Stimulated activated CD8-positive, alpha-beta memory T cell treated with anti-CD3 and anti-CD28 coated beads, Interleukin-4, amount 100 ng/mL, for 1 hour (primary cell): ENCODE measurements around the gene FGF18.
A peak's percentile ranks its signal among the peaks of the same experiment; 100 is the strongest.
"Not testable (repeated sequence)": the region's sequence is repeated elsewhere in the genome, so short reads cannot be mapped to it uniquely, and the experiment has no call there.

Experiments
- DNase-seq, 2 donors: peaks; one replicate each; pipeline ENCODE4 v3.0.0-alpha.2; 2020; ENCODE audit warnings: low read depth in 2 of 2, low spot score in 1 of 2

The FGF18 gene, protein sequence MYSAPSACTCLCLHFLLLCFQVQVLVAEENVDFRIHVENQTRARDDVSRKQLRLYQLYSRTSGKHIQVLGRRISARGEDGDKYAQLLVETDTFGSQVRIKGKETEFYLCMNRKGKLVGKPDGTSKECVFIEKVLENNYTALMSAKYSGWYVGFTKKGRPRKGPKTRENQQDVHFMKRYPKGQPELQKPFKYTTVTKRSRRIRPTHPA

DNA sequence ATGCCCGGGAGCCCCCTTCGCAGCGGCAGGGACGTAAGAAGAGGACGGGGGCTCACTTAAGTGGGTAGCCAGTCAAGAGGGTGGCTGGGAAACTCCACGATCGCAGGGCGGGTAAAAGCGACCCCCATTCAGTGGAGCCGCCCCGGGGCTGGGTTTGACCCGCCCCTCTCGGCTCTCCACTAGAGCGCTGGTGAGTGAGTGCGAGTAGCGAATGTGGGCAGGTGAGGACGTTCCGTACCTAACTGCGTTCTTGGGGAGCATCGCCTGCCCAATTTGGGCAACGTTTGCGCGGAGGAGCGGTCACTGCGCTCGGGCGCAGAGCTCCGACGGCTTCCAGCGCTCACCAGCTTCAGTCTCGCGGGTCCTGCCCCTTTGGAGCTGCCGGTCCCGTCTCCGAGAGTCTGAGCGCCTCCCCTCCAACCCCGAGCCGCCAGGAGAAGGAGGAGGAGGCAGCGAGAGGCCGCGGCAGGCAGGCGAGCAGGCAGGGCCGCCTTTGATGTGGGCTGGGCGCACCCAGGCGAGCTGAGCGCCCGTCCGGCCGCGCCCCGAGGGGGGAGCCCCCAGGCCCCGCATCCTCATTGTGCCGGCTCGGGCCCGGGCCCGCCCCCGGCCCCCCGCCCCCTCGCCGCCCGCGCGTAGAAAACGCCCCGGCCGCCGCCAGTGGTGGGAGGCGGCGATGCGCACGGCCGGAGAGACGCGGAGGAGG, at the start of gene FGF18:
TSS of gene FGF18 (plus strand) at position 666 of the 706 bp plus-strand sequence. CDS start 553 bp downstream, outside the sequence.
- no peak for DNase-seq

DNA sequence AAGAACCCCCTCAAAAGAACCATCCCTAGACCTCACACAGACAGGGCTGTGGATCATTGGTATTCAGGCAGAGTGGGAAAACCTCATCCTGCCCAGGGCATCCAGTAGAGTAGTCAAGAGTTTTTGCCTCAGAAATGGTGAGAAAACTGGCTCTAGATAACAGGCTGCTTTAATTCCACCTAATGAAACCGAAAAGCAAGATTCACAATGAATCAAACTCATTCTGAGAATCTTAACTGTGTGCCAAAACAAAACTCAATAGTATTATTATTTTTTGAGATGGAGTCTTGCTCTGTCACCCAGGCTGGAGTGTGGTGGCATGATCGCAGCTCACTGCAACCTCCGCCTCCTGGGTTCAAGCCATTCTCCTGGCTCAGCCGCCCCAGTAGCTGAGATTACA, 49.5 kb upstream of the FGF18 start:
- DNase-seq = no peak

DNA sequence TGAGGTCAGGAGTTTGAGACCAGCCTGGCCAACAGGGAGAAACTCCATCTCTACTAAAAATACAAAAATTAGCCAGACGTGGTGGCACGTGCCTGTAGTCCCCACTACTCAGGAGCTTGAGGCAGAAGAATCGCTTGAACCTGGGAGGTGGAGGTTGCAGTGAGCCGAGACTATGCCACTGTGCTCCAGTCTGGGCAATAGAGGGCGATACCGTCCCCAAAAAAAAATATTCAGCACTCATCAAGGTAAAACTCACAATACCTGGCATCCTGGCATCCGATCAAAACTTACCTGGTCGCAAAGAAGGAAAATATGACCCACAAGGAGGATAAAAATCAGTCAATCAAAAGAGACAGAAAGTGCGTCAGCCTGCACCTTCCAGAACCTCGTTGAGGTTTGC, 48.6 kb upstream of the FGF18 start:
- DNase-seq = not testable (repeated sequence)

DNA sequence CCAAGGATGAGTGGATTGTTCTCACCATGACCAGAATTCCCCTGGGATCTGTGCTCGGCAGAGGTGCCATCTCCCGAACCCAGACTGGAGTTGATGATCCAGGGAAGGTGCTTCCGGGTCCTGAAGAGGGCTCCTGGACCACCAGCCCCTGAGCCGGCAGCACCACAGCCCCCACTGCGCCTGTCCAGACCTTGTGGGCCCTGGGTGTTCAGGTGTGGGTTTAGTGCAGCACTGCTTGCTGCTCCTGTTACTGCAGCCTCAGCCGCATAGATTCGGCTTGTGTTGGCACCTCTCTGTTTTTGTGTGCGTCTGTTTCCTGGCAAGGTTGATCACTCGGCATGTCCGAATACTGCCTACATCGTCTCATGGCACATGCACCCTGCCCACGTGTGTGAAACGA, 48.1 kb upstream of the FGF18 start:
- no peak for DNase-seq

DNA sequence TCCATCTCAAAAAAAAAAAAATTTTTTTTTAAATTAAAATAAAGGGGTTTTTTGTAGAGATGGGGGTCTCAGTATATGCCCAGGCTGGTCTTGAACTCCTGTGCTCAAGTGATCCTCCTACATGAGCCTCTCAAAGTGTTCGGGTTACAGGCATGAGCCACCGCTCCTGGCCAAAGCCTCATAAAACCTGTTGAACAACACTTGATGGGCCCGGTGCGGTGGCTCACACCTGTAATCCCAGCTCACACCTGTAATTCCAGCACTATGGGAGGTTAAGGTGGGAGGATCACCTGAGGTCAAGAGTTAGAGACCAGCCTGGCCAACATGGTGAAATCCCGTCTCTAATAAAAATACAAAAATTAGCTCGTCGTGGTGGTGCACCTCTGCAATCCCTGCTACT, 39.5 kb upstream of the FGF18 start:
- DNase-seq = no peak

DNA sequence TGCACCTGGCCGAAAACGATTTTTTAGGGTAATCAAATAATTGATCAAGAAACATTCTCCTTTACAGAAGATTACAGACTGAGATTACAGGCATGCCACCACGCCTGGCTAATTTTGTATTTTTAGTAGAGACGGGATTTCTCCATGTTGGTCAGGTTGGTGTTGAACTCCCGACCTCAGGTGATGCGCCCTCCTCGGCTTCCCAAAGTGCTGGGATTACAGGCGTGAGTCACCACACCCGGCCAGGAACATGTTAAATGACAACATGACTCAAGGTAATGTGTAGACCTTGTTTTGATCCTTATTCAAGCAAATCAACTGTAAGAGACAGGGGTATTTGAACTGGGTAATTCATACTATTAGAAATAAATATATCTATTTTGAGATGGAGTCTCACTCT, 35.0 kb upstream of the FGF18 start:
- not testable (repeated sequence) for DNase-seq

DNA sequence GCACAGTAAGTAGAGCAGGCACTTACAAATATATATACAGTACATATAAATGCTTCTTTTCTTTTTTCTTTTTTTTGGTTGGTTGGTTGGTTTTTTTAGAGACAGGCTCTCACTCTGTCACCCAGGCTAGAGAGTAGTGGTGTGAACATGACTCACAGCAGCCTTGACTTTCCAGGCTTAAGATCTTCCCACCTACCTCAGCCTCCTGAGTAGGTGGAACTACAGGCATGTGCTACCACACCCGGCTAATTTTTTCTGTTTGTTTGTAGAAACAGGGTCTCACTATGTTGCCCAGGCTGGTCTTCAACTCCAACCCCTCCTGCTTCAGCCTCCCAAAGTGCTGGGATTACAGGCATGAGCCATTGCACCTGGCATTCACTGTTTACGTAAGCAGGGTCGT, 34.4 kb upstream of the FGF18 start:
- not testable (repeated sequence) for DNase-seq

DNA sequence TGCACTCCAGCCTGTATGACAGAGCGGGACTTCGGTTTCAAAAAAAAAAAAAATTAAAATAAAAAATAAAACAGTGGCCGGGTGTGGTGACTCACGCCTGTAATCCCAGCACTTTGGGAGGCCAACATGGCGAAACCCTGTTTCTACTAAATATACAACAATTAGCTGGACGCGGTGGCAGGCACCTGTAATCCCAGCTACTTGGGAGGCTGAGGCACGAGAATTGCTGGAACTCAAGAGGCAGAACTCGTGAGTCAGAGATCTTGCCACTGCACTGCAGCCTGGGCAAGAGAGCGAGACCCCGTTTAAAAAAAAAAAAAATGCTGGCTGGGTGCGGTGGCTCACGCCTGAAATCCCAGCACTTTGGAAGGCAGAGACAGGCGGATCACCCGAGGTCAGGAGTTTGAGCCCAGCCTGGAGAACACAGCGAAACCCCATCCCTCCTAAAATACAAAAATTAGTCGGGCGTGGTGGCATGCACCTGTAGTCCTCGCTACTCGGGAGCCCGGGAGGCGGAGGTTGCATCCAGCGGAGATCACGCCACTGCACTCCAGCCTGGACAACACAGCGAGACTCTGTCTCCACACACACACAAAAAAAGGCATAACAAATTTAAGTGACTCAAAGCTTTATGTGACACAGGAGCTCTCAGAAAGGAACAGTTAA, 33.3 kb upstream of the FGF18 start:
- no peak for DNase-seq

DNA sequence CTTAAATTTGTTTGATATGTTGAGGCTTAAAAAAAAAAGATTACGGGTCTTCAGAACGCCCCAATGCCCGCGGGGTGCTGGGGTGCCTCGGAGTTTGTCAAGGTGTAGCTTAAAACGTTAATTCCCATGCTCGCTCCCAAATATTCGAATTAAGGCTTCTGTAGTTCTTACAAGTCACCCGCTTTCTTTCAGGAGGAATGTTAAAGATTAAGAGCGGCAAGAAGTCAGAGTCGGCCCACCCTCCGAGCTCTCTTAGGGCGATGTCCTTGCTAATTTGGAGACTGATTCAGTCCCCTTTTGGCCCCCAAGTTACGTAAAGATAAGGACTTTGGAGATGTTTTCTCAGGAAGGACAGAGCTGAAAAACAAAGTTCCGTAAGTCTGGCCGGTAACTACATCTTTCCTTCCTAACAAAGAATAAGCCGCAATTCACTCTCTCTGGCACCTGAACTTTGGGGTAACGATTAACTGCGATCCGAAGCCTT, 32.5 kb upstream of the FGF18 start:
- DNase-seq = no peak

DNA sequence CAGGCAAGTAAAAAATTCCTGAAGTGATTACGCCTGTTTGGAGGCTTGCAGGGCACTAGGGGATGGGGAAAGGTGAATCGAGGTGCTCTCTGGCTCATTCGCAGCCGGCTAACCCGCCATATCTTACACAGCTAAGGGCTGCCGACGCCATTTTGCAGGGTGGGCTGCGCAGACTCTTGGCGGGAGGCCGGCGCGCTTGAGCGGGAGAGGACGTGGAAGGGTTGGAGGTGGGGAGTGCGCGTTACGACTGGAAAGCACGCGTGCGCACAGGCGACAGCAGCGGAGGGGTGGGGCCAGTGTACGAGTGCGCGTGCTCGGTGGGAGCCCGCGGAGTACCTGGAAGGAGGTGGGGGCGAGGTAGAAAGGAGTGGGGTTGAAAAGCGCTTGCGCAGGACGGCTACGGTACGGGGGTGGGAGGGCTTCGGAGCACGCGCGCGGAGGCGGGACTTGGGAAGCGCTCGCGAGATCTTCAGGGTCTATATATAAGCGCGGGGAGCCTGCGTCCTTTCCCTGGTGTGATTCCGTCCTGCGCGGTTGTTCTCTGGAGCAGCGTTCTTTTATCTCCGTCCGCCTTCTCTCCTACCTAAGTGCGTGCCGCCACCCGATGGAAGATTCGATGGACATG, 32.0 kb upstream of the FGF18 start, which contains the start of gene NPM1:
TSS of gene NPM1 (plus strand) at position 505 of the 625 bp plus-strand sequence. CDS start at position 605, 100 bp downstream.
- peak; percentile 93 to 97 for DNase-seq

DNA sequence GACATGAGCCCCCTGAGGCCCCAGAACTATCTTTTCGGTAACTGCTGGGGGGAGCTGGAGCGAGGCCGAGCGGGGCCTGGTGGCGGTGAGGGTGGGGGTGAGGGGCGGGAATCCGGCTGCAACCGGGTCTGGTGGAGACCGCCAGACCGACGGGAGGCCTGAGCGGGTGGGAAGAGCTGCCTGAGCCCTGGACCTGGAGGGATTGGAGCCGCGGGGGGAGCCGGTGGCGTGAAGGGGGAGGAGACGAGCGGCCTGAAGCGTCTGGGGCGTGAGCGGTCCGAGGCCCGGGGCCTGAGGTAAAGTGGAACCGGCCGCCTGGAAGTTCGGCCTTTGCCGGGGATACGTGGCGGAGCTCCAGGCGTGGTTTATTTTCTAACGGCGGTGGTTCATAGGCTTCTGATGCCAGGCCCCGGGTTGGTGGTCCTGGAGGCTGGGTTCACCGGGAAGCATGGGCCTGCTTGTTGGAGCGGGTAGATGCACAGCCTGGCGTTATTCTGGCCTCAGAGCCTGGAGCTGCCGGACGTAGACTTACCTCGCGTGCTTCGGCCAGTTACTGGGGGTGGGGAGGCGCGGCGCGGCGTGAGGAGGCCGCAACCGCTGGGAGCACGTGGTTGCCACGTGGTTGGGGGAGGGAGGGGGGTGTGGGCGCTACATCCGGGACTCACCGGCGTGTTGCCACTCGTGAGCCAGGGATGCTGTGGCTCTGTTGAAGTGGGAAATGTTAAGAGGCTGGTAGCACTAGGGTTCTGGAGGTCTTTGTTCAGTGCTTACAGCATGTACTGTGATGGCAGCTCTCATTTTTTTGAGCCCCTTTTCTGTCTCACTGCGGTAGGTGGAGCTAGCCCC, 31.3 kb upstream of the FGF18 start:
- DNase-seq = peak; percentile 68 to 69

DNA sequence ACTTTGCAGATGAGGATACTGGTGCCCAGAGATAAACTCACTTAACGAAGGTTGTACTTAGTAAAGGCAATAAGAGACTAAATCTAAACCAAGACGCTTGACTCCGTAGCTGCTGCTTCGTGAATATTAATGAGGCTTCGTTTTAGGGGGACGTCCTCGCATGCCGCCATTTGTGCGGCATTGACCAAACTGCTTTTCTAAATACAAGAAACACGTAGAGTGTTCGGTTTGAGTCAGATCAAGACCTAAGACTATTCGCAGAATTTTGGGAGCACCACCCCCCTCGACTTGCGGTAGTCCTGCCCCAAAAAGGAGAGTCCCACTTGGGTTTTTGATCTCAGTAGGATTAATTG, 30.7 kb upstream of the FGF18 start:
- no peak for DNase-seq

DNA sequence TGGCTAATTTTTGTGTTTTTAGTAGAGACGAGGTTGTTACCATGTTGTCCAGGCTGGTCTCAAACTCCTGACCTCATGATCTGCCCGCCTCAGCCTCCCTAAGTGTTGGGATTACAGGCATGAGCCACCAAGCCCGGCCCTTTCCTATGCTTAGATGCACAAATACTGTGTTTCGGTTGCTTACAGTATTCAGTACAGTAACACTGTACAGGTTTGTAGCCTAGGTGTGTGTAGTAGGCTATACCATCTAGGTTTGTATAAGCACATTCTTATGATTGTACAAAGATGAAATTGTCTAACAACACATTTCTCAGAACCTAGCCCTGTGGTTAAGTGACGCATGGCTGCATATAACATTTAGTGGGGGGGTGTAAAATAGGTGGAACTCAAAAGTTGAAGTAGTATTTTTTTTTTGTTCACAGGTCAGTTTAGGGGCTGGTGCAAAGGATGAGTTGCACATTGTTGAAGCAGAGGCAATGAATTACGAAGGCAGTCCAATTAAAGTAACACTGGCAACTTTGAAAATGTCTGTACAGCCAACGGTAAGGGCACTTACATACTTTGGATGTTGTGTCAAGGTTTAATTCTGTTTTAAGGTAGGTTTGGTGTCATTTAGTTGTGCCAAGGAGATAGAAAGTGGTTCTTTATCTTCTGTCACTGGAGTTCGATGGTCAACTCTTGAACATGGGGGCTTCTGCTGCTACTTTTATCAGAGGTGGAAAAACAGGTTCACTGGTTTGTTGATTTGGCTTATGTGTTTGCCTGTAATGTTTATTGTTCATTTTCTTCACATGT, 28.4 kb upstream of the FGF18 start:
- no peak for DNase-seq

DNA sequence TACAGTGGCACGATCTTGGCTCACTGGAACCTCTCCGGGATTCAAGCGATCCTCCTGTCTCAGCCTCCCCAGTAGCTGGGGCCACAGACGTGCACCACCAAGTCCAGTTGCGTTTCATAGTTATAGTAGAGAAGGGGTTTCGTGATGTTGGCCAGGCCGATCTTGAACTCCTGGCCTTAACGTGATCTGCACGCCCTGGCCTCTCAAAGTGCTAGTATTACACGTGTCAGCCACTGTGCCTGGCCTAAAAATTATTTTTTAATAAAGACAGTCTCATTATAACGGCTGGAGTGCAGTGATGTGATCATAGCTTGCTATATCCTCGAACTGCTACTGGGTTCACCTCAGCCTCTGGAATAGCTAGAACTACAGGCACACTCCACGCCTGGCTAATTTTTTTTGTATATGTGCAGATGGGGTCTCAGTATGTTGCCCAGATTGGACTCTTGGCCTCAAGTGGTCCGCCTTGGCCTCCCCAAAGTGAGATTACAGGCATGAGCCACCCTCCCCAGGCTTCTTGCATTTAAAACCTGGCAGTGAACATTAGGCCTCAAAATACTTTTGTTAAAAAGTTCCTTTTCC, 27.4 kb upstream of the FGF18 start:
- no peak for DNase-seq

DNA sequence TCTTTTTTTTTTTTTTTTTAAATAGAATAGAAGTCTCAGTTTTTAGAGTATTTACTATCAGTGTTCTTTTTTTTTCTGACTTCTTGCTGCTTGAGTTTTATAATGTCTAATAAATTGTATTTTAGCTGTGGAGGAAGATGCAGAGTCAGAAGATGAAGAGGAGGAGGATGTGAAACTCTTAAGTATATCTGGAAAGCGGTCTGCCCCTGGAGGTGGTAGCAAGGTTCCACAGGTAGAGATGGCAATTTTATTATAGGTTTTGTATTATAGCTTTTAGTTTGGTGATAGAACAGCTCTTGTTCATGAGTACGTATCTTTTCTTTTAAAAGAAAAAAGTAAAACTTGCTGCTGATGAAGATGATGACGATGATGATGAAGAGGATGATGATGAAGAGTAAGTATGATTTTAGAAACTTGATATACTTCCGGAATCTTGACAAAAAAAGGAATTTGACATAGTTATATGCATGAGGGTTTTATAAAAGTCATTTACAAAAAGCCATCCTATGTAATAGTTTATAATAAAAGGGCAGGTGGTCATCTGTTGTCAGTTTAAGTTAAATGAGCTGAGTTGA, 26.8 kb upstream of the FGF18 start:
- DNase-seq = no peak

DNA sequence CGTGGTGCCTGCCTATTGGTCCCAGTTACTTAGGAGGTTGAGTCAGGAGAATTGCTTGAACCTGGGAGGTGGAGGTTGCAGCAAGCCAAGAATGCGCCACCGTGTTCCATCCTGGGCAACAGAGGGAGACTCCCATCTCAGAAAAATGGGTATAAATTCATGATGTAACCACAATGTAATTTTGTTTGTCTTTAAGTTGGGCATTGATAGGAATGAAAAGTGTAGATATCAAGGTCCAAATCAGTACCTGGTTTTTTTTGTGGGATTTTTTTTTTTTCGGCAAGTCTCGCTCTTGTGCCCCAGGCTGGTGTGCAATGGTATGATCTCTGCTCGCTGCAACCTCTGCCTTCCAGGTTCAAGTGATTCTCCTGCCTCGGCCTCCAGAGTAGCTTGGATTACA, 24.4 kb upstream of the FGF18 start:
- DNase-seq = no peak

DNA sequence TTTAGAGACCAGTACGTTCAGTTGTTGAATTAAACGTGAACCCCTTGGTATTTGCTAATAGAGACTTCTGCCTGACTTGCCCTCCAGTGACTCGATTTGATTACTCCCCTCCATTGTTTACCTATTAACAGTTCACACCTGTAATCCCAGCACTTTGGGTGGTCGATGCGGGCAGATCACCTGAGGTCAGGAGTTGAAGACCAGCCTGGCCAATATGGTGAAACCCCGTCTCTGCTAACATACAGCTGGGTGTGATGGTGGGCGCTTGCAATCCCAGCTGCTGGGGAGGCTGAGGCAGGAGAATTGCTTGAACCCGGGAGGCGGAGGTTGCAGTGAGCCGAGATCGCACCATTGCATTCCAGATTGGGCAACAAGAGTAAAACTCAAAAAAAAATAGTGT, 22.9 kb upstream of the FGF18 start:
- DNase-seq = not testable (repeated sequence)

DNA sequence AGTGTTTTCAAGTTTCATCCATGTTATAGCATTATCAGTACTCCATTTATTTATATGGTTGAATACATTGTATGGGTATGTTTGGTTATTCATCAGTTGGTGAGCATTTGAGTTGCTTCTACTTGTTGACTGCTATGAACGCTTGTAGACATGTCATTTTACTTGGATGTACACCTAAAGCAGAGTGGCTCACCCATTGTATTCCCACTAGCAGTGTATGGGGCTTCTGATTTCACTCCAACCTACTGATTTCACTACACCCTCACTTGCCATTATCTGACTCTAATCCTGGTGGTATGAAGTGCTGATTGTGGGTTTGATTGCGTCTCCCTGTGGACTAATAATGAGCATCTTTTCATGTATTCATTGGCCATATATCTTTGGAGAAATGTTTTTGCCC, 22.3 kb upstream of the FGF18 start:
- DNase-seq = no peak

DNA sequence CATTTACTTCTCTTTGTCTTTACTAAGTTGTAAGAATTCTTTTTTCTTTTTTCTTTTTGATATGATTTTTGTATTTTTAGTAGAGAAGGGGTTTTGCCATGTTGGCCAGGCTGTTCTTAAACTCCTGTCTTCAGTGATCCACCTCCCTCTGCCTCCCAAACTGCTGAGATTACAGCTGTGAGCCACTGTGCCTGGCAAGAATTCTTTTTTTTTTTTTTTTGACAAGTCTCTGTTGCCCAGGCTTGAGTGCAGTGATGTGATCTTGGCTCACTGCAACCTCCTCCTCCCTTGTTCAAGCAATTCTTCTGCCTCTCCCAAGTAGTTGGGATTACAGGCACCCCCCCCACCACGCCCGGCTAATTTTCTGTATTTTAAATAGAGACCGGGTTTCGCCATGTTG, 21.8 kb upstream of the FGF18 start:
- no peak for DNase-seq
